ENCODE data around the gene UBL4A. TPM values are rescaled to one million over a fixed set of nuclear protein-coding genes. Genes with fewer than 3 reads are reported as not detected.

The UBL4A gene
- polyA plus RNA-seq, 1 of the 3 experiments (the other 2 are of a cell fraction), result 27.8 TPM

GRCh38 chrX:154513716-154514115 lies 27.3 kb upstream of the UBL4A start:
- Histone ChIP-seq H3K27me3 (ENCODE audit: insufficient read depth) (no peaks in the 10 kb centered on the region; the same call in 1 of the 2 replicates), H2AFZ (ENCODE audit: low read depth) (no peak overlapping the region), H4K20me1 (ENCODE audit: insufficient read depth) (no peaks in the 10 kb centered on the region), H3K27ac (ENCODE audit: low read depth in 2 of 2, low read length in 1 of 2) (no peak overlapping the region), H3K4me2 (no peak overlapping the region), H3K4me3 (ENCODE audit: low read depth in 2 of 2, low read length in 1 of 2) (no peak overlapping the region), H3K9me3 (no peaks in the 10 kb centered on the region), H3K4me1 (ENCODE audit: control insufficient read depth in 1 of 2, insufficient read depth in 2 of 2, low read depth in 1 of 2, low read length in 1 of 2) (peaks cover 0 to 6% of the 10 kb centered on the region in 2 experiments; a peak in 1 of 4 replicates), H3K9me2 (no peaks in the 10 kb centered on the region), H3K9ac (no peak overlapping the region), H3K79me2 (ENCODE audit: insufficient read depth) (peaks cover 6% of the 10 kb centered on the region), H3F3A (replicated peaks; ENCODE audit: insufficient read depth) (no peaks in the 10 kb centered on the region), H3K36me3 (replicated peaks in 1 of 2; ENCODE audit: control insufficient read depth in 1 of 2, insufficient read depth in 2 of 2, low read length in 1 of 2) (no peaks in the 10 kb centered on the region)
- WGBS (ENCODE audit: low lambda C conversion rate), result 38% methylated on average over 2 of the region's 2 CpGs
- no peak for TF ChIP-seq IRF3 (IDR thresholded peaks at IDR 0.05; ENCODE audit: low read depth, low read length)
- TF ChIP-seq FOXM1 (IDR thresholded peaks at IDR 0.05; ENCODE audit: low read depth), result no peak
- no peak for TF ChIP-seq EZH2phosphoT487 (IDR thresholded peaks at IDR 0.05; ENCODE audit: borderline replicate concordance, low read depth)
- TF ChIP-seq MXI1 (IDR thresholded peaks at IDR 0.05; ENCODE audit: low read depth, low read length), result no peak
- TF ChIP-seq YY1 (IDR thresholded peaks at IDR 0.05; ENCODE audit: low read depth), result no peak
- TF ChIP-seq GABPA (IDR thresholded peaks at IDR 0.05; ENCODE audit: low read depth), result no peak
- TF ChIP-seq NRF1 (IDR thresholded peaks at IDR 0.05; ENCODE audit: low read depth, low read length), result no peak
- TF ChIP-seq RAD21 (IDR thresholded peaks at IDR 0.05; ENCODE audit: low read length), result no peak
- no peak for TF ChIP-seq MEF2A (IDR thresholded peaks at IDR 0.05; ENCODE audit: borderline replicate concordance, low read depth)
- no peak for TF ChIP-seq NFIC (IDR thresholded peaks at IDR 0.05; ENCODE audit: borderline replicate concordance)
- no peak for TF ChIP-seq TAF1 (IDR thresholded peaks at IDR 0.05; ENCODE audit: borderline replicate concordance, low read depth, low read length)
- TF ChIP-seq EP300 (IDR thresholded peaks at IDR 0.05; ENCODE audit: borderline replicate concordance in 1 of 2, low read depth in 1 of 2, low read length in 1 of 2), result no peak
- no peak for DNase-seq
- POLR2A ChIA-PET, result no interaction called here
- CTCF ChIA-PET, result interaction anchor here (1.1 kb wide), 1 partner anchor 13 kb away, joined by 6 read pairs; no protein-coding TSS in a partner anchor

GRCh38 chrX:154512879-154513553 lies 26.6 kb upstream of the UBL4A start:
- Histone ChIP-seq H3K36me3 (replicated peaks in 1 of 2; ENCODE audit: control insufficient read depth in 1 of 2, insufficient read depth in 2 of 2, low read length in 1 of 2) (no peaks in the 10 kb centered on the region), H3K4me1 (ENCODE audit: control insufficient read depth in 1 of 2, insufficient read depth in 2 of 2, low read depth in 1 of 2, low read length in 1 of 2) (peaks cover 0 to 6% of the 10 kb centered on the region in 2 experiments; a peak in 1 of 4 replicates), H3K9ac (no peak overlapping the region), H4K20me1 (ENCODE audit: insufficient read depth) (no peaks in the 10 kb centered on the region), H3K27me3 (ENCODE audit: insufficient read depth) (no peaks in the 10 kb centered on the region; the same call in 1 of the 2 replicates), H3K4me2 (no peak overlapping the region), H3K79me2 (ENCODE audit: insufficient read depth) (peaks cover 6% of the 10 kb centered on the region), H3K4me3 (ENCODE audit: low read depth in 2 of 2, low read length in 1 of 2) (no peak overlapping the region), H3F3A (replicated peaks; ENCODE audit: insufficient read depth) (no peaks in the 10 kb centered on the region), H3K9me3 (no peaks in the 10 kb centered on the region), H3K9me2 (no peaks in the 10 kb centered on the region), H2AFZ (ENCODE audit: low read depth) (no peak overlapping the region), H3K27ac (ENCODE audit: low read depth in 2 of 2, low read length in 1 of 2) (no peak overlapping the region)
- ChIA-PET CTCF (no interaction called here), POLR2A (no interaction called here)
- no peak for DNase-seq
- no peak for TF ChIP-seq POLR2AphosphoS5 (IDR thresholded peaks at IDR 0.05; ENCODE audit: low read depth, low read length)
- 59% methylated on average over 15 of the region's 16 CpGs for WGBS (ENCODE audit: low lambda C conversion rate)
